NOMO-1 treated with DMSO at 0.1 percent for 48 hours (cell line): ENCODE results near the gene SSNA1.

Experiments used
- DNase-seq: peaks from one replicate; lab custom pipeline; 2025; ENCODE audit not compliant: unreplicated experiment; lab: John Stamatoyannopoulos, UW

Gene SSNA1, protein sequence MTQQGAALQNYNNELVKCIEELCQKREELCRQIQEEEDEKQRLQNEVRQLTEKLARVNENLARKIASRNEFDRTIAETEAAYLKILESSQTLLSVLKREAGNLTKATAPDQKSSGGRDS

DNA sequence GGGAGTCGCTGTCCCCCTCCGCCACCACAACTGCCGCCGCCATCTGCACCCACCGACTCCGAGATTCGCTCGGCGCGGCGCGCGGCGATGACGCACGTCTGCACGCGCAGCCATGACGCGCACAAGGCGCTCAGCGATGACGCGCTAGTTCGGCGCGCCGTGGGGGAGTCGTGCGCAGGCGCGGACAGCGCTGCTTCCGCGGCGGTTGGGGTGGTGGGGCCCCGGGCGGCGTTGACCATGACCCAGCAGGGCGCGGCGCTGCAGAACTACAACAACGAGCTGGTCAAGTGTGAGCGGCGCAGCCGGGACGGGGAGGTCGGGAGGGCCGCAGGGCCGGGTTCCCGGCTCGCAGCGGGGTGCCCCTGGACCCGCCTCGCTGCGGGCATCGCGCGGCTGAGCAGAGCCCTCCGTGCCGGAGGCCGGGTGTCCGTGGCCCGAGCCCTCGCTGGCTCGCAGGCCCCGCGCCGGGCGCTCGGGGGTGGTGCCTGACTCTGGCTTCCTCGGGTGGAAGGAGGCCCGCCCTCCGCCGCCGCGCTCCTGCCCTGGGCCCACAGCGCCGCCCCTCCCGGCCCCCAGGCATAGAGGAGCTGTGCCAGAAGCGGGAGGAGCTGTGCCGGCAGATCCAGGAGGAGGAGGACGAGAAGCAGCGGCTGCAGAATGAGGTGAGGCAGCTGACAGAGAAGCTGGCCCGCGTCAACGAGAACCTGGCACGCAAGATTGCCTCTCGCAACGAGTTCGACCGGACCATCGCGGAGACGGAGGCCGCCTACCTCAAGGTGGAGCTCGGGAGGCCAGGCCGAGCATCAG, at the start of gene SSNA1, which contains the start of gene ANAPC2:
Gene SSNA1, plus strand, starts transcription at position 187 of the 807 bp plus-strand sequence. Its CDS starts 51 bp downstream, at position 238.
Gene ANAPC2, minus strand, starts transcription at position 71 of the 807 bp plus-strand sequence. Its CDS starts 28 bp downstream, at position 43.
- DNase-seq = peak; percentile 90

DNA sequence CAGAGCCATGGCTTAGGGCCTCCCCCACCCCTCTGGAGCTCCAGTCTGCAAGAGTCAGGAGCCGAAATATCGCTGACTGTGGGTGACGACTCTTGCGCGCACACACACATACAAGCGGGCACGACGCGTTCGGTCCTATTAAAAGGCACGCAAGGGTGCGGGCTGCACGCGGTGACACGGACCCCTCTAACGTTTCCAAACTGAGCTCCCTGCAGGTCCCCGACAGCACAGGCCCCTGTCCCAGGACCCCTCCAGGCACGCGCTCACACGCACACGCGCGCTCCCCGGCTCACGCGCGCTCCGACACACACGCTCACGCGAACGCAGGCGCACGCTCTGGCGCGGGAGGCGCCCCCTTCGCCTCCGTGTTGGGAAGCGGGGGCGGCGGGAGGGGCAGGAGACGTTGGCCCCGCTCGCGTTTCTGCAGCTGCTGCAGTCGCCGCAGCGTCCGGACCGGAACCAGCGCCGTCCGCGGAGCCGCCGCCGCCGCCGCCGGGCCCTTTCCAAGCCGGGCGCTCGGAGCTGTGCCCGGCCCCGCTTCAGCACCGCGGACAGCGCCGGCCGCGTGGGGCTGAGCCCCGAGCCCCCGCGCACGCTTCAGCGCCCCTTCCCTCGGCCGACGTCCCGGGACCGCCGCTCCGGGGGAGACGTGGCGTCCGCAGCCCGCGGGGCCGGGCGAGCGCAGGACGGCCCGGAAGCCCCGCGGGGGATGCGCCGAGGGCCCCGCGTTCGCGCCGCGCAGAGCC, 49.6 kb upstream of the SSNA1 start, which contains the start of gene GRIN1:
Gene GRIN1, plus strand, starts transcription at position 433 of the 746 bp plus-strand sequence. CDS start 333 bp downstream, outside the sequence.
- no peak for DNase-seq

DNA sequence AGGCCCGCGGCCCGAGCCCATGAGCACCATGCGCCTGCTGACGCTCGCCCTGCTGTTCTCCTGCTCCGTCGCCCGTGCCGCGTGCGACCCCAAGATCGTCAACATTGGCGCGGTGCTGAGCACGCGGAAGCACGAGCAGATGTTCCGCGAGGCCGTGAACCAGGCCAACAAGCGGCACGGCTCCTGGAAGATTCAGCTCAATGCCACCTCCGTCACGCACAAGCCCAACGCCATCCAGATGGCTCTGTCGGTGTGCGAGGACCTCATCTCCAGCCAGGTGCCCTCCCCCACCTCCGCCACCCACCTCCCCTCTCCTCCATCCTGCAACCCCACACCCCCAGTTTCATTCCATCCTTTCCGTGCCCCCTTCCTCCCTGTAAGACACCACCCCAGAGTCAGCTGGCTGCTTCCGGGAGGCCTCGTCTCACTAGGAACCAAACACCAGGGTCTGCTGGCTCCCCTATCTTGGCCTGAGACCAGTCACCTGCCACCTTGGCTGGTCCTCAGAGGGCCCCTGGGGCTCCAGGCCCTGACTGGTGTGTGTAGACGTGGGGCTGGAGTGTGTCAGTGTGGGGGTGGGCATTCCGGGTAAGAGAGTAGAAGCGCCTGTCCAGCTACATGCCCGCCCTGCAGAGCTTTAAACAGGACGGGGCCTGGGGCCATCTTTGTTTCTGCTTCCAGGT, 48.9 kb upstream of the SSNA1 start:
- no peak for DNase-seq

DNA sequence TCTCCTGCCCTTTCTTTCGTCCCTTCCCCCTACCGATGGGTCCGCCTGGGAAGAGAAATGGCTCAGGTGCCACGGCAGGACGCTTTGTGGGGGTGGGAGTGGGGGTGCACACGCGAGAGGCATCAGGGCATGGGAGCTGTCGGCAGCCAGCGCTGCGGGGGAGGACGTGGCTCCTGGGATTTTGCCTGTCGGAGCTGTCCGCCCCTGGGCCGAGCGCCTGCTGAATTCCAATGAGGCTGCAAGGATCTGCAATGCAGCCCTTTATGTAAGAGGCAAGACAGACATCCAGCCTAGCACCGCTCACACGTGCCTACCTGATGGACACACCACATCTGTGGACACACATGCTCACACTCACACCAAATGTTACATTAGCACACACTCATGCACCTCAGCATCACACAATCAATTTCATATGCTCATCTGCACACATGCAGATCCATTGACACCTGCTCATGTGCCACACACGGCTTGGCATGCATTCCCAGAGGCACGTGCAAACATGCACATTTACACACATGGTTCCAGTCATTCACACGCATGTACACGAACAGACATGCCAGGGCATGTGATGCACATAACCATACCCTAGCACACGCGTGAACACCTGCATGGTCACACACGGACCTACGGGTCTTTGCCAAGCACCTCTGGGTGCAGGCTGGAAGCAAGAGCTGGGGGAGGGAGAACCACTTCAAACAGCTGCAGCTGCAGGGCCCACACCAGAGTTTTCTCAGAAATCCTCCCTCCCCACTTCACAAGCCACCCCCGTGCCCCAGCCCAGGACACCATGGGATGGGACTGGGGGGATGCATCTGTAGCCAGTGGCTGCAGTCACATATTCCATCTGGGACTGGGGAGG, 48.1 kb upstream of the SSNA1 start:
- no peak for DNase-seq

DNA sequence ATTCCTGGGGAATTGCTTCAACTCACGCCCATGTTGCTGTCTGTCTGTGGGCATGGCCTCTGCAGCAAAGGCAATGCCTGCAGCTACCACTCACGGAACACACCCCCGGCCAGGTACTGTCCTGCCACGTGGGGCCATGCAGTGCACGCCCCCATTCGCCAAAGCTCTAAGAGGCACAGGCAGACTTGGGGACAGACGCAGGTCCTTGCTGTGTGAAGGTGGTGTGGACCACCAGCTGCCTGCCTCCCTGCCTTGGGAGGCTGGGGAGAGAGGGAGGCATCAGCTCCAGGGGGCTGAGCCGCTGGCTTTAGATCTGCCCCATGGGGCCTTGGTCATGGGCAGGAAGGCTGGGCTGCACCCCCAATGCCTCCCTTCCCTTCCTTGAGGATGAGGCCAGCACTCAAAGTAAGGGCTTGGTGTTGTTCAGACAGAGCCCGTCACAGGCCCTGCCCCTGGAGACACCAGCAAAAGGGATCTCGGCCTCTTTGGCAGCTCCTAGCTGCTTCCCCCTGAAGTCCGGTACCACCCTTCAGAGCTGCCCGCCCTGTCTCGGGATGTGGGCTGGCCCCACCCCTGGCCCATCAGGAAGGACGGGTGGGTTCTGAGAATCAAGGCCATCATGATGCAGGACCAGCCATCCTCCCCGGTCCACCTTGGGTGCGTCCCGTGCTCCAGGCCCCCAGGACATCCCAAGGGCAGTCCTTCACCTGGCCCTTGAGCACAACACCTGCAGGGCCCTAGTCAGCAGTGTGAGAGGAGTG, 47.2 kb upstream of the SSNA1 start:
- no peak for DNase-seq

DNA sequence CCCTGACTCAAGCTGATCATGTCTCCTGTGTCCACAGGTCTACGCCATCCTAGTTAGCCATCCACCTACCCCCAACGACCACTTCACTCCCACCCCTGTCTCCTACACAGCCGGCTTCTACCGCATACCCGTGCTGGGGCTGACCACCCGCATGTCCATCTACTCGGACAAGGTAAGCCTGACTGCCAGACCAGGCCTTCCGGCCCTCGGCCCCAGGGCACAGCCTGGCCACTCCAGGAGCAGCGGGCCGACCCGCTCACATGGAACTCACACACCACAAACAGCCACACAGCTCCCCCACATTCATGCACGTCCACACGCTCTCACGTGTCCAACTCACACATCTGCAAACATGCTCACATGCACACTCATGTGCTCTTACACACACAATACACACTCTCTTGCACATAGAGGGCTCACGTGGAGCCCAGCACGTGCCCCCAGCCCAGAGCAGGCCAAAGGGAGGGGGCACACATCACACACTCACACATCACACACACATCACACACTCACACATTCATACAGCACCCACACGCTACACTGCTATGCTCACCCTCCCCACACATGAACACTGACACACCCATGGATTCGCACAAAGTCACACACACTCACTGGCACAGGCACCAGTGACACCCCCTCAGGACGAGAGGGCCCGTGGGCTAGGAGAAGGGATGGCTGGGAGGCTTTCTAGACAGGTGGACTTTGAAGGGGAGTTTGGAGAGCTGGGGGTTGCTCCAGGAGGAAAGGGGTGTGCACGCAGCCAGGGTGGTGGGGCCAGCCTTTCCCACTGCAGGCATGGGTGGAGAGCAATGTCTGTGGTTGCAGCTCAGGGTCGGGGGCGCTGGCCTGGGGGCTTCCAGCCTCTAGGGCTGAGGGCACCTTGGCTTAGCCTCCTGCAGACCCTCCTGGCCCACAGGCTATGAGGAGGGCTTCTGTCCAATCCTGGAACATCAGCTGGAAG, 46.2 kb upstream of the SSNA1 start:
- DNase-seq = no peak

DNA sequence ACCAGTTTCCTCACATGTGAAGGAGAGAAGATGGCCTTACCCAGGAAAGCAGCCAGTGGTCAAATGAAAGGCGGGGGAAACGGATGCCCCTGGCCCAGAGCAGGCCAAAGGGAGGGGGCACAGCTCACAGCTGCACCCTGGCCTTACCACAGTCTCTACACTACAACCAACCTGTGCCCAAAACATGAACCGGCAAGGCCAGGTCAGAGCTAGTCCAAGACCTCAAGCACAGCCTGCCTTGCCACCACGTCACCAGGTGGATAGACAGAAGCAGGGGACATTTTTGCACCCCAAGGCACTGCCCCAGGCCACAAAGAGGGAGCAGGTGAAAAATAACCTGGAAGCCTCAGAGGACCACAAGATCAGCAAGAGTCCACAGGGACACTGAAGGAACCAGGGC, 45.0 kb upstream of the SSNA1 start:
- no peak for DNase-seq

DNA sequence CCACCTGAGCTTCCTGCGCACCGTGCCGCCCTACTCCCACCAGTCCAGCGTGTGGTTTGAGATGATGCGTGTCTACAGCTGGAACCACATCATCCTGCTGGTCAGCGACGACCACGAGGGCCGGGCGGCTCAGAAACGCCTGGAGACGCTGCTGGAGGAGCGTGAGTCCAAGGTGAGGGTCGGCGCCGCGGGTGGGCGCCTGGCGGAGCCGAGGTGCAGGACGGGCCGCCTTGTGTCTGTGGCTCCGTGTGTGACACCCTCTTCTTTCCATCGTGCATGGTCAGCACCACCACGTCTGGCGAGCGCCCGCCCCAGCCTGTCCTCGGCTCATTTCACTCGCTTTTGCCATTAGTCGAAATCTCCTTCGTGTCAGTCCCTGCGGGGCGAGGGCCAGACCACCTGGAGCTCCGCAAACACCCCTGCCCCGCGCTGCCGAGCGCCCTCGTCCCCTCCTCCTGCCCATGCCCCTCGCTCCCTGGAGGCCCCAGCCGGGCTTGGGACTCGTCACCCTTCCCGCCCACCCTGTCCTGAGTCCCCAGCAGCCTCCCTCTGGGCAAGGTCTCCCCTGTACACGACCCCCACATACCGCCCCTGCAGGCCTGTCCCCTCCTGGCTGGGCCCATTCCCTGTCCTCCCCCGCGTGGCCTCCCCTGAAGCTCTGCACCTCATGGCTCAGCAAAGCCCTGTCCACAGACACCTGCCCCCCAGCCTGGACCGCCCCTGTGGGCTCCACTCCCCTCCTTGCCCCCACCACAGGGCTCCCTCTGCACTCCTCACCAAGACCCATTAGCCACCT, 42.5 kb upstream of the SSNA1 start:
- DNase-seq = no peak

DNA sequence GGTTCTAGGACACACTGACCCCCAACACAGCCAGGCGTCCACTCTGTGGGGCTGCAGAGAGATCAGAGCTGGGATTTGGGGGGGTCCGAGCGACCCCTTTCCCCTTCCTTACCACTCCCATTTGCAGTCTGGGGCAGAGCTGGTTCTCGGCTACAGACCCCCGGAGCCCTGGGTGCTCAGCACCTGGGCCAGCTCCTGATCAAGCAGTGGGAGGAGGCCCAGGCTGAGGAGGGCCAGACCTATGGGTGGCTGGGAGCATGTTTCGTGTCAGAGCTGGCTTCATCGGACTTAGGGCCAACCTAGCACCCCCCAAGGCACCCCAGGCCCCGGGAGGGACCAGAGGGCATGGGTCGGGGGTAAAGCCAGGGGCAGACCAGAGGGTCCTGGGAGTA, 42.0 kb upstream of the SSNA1 start:
- no peak for DNase-seq

DNA sequence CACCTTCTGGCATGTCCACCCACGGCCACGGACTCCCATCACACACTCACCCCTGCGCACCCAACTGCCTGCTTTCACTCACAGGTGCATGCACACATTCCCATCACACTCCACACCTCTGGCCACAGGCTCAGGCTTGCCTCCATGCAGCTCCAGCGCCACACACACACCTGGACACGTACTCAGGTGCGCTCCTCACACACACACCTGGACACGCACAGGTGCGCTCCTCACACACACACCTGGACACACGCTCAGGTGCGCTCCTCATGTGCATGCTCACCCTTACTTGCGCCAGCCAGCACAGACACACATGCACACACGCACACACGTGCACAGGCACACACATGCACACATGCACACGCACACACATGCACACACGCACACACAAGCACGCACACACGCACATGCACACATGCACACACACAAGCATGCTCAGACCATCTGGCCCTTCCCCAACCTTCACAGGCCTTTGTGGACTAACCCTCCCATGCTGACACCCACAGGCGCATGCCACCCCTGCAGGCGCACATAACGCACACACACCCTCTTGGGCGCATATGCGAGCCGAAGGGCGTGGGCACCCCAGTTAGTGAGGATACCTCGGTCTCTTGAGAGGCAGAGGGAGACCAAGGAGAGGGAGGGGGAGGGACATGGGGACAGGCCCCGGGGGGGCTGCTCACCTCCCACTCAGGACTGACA, 41.2 kb upstream of the SSNA1 start:
- no peak for DNase-seq

DNA sequence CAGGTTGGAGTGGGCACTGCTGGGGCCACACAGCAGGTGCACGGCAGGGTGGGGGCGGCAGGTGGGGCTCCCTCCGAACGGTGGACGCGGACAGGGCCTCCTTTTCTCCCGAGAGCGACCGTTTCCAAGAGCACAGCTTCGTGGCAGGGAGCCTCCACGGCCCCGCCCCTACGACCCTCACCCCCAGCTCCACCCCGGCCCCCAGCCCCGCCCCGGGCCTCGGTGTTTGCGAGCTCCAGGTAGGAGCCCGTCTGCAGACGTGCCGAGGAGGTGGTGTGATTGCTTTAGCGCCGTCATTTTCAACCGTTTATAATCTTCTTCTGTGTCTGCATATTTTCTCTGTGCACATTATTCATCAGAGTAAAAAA, 40.7 kb upstream of the SSNA1 start:
- no peak for DNase-seq

DNA sequence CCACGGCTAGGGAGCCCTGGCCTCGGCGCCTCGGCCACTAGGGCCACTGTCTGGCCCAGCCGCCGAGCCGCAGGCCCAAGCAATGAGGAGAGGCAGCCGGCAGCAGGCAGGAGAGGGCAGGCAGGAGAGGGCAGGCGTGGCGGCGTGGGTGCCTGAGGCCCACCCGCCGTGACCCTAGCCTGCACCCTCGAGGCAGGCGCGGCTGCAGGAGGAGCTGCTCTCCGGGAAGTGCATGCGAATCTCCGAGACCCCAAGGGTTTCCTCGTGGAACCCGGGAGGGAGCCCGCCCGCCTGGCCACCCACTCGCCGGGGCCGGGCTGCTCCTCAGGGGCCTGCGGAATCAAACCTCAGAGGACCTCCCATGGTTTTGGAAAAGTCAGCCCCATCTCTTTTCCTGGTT, 40.2 kb upstream of the SSNA1 start:
- no peak for DNase-seq

DNA sequence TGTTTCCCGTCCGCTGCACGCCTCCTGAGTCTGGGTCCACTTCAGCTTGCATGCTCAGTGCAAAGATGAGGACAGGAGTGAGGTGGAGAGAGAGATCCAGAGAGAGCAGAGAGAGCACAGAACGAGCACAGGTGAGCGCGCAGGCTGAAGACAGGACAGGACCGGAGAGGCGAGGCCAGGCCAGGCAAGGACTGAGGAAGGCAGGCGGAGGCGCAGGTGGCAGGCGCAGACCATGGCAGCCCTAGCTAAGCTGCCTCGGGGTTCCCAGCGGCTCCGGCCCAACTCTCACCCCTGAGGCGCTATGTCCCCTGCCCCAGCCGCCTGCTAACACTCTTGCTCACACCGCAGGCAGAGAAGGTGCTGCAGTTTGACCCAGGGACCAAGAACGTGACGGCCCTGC, 39.8 kb upstream of the SSNA1 start:
- no peak for DNase-seq

DNA sequence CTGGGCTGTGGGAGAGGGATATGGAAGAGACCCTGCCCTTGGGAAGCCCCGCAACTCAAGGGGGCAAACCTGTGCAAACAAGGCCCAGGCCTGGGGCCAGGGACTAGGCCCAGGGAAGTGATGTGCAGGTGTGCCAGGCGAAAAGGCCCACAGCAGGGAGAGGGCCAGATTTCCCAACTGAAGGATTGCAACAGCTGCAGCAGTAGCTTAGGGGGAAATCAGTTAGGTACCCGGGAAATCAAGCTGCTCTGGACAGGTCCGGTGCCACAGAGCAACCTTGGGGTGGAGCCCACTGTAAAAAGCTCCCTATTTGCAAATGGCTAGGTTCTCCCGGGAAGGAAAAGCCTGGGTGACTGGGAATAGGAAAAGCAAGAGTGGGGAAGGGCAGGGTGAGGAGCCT, 39.1 kb upstream of the SSNA1 start:
- no peak for DNase-seq

DNA sequence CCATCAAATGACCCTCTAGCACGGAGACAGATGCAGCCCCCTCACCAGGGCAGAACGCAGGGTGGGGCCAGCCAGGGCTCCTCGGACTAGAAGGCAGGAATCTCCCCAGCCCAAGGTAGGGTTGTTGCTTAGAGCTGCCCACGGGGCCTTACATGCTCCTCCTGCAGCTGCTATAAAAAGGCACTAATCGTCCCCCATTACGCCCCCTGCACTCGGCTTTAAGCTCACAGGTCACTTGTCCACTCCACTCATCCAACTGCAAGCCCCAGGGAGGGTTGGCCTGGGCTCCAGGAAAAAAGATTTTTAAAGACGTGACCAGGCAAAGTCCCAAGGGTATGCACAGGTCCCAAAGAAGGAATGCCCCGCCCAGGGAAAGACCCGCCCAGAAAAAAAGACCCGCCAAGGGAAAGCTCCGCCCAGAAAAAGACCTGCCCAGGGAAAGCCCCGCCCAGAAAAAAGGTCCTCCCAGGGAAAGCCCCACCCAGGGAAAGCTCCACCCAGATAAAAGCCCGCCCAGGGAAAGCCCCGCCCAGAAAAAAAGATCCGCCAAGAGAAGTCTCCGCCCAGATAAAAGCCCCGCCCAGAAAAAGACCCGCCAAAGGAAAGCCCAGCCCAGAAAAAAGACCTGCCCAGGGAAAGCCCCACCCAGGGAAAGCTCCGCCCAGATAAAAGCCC, 38.4 kb upstream of the SSNA1 start:
- DNase-seq = no peak

DNA sequence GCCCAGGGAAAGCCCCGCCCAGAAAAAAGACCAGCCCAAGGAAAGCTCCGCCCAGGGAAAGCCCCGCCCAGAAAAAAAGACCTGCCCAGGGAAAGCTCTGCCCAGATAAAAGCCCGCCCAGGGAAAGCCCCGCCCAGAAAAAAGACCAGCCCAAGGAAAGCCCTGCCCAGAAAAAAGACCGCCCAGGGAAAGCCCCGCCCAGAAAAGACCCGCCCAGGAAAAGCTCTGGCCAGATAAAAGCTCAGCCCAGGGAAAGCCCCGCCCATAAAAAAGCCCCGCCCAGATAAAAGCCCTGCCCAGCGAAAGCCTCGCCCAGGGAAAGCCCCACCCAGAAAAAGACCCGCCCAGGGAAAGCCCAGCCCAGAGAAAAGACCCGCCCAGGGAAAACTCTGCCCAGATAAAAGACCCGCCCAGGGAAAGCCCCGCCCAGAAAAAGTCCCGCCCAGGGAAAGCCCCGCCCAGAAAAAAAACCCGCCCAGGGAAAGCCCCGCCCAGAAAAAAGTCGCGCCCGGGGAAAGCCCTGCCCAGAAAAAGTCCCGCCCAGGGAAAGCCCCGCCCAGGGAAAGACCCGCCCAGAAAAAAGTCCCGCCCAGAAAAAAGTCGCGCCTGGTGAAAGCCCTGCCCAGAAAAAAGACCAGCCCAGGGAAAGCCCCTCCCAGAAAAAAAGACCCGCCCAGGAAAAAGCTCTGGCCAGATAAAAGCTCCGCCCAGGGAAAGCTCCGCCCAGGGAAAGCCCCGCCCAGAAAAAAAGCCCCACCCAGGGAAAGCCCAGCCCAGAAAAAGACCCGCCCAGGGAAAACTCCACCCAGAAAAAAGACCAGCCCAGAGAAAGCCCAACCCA, 37.6 kb upstream of the SSNA1 start:
- peak; percentile 49 for DNase-seq
